ENCODE measurements around the gene PLD5. TPM values are rescaled to one million over a fixed set of nuclear protein-coding genes. Genes with fewer than 3 reads are reported as not detected.

PLD5 gene
- polyA plus RNA-seq, 1 experiment, result not detected

DNA sequence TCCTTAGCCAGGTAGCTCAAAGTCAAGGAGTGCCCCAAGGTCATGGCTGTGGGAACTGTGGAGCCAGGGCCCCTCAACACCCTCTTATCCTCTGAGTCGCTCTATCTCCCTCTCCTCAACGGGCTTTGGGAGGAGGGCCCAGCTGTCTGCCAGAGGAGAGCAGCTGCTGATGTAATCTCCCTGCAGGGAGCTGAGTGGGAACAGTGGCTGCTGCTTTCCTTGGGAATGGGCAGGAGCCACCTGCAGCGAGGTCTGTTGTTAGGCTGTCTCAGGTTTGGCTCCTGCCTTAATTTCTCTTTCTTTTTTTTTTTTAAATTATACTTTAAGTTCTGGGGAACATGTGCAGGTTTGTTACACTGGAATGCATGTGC is 466.8 kb downstream of the PLD5 start:
- no peak for DNase-seq (ENCODE audit: low read depth, low spot score)
- H3K4me3 ChIP-seq (ENCODE audit: low read depth, low read length), result no peak overlapping the region
- H3K9me3 ChIP-seq (ENCODE audit: control insufficient read depth, insufficient read depth, low read length), result peaks cover 48% of the 10 kb centered on the region
- H3K27me3 ChIP-seq (ENCODE audit: control insufficient read depth, insufficient read depth, low read length), result no peaks in the 10 kb centered on the region
- CTCF ChIA-PET, result no interaction called here
- POLR2A ChIA-PET, result no interaction called here
- H3K27ac ChIP-seq (ENCODE audit: low read depth, low read length), result no peak overlapping the region
- TF ChIP-seq, protein P1, sequence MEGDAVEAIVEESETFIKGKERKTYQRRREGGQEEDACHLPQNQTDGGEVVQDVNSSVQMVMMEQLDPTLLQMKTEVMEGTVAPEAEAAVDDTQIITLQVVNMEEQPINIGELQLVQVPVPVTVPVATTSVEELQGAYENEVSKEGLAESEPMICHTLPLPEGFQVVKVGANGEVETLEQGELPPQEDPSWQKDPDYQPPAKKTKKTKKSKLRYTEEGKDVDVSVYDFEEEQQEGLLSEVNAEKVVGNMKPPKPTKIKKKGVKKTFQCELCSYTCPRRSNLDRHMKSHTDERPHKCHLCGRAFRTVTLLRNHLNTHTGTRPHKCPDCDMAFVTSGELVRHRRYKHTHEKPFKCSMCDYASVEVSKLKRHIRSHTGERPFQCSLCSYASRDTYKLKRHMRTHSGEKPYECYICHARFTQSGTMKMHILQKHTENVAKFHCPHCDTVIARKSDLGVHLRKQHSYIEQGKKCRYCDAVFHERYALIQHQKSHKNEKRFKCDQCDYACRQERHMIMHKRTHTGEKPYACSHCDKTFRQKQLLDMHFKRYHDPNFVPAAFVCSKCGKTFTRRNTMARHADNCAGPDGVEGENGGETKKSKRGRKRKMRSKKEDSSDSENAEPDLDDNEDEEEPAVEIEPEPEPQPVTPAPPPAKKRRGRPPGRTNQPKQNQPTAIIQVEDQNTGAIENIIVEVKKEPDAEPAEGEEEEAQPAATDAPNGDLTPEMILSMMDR (IDR thresholded peaks at IDR 0.05; ENCODE audit: low read depth, low read length), result no peak

DNA sequence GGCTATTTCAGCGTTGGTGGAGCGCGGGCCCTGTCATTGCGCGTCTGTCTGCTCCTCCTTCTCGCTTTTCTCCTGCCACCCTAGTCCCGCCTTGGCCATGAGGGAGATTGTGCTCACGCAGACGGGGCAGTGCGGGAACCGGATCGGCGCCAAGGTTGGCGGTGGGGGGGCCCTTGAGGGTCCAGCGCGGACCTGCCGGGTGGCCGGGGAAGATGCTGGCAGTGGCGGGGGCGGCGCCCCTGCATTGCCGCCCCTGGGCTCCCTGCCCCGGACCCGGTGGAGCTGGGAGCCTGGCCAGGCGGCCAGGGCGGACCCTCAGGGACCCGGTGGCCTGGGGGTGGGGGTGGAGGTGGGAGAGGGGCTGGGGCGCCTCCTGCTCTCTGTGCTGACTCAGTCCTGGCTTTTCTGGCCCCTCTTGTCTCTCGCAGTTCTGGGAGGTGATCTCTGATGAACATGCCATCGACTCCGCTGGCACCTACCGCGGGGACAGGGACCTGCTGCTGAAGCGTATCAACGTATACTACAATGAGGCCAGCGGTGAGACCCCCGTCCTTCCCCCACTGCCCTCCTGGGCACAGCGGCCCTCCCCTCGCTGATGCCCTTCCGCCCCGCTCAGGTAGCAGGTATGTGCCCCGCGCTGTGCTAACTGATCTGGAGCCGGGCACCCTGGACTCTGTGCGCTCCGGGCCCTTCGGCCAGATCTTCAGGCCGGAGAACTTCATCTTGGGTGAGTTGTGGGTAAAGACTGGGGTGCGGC is 467.3 kb downstream of the PLD5 start:
- POLR2A ChIA-PET, result no interaction called here
- H3K27me3 ChIP-seq (ENCODE audit: control insufficient read depth, insufficient read depth, low read length), result no peaks in the 10 kb centered on the region
- H3K27ac ChIP-seq (ENCODE audit: low read depth, low read length), result no peak overlapping the region
- TF ChIP-seq, protein P1 (IDR thresholded peaks at IDR 0.05; ENCODE audit: low read depth, low read length), result no peak
- H3K9me3 ChIP-seq (ENCODE audit: control insufficient read depth, insufficient read depth, low read length), result peaks cover 44% of the 10 kb centered on the region
- DNase-seq (ENCODE audit: low read depth, low spot score), result no peak
- H3K4me3 ChIP-seq (ENCODE audit: low read depth, low read length), result no peak overlapping the region
- CTCF ChIA-PET, result no interaction called here

DNA sequence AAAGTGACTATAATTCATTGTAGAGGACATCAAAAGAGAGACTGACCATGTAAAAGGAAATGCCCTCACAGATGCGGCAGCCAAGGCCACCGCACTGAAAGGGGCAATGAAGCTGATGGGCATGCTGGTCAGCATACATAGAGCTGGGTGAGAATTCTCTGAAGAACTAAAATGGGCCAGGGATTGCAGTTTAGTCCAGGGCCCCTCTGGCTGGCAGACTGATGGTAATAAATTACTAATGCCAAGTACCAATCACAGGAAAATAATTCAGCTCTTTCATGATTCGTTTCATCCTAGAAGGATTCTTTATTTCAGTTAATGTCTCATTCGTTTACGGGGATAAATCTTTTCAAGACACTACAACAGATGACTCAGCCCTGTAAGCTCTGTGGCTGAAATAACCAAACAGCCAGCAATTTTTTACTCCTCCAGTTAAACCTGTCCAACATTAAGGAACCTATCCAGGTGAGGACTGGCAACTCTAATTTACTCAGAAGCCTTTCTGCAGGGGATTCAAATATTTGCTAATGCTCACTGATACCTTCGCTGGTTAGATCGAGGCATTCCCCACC is 468.7 kb downstream of the PLD5 start:
- DNase-seq (ENCODE audit: low read depth, low spot score), result no peak
- peaks cover 32% of the 10 kb centered on the region for H3K9me3 ChIP-seq (ENCODE audit: control insufficient read depth, insufficient read depth, low read length)
- no peak overlapping the region for H3K4me3 ChIP-seq (ENCODE audit: low read depth, low read length)
- no peak overlapping the region for H3K27ac ChIP-seq (ENCODE audit: low read depth, low read length)
- ChIA-PET POLR2A (no interaction called here), CTCF (no interaction called here)
- TF ChIP-seq, protein P1 (IDR thresholded peaks at IDR 0.05; ENCODE audit: low read depth, low read length), result no peak
- no peaks in the 10 kb centered on the region for H3K27me3 ChIP-seq (ENCODE audit: control insufficient read depth, insufficient read depth, low read length)

DNA sequence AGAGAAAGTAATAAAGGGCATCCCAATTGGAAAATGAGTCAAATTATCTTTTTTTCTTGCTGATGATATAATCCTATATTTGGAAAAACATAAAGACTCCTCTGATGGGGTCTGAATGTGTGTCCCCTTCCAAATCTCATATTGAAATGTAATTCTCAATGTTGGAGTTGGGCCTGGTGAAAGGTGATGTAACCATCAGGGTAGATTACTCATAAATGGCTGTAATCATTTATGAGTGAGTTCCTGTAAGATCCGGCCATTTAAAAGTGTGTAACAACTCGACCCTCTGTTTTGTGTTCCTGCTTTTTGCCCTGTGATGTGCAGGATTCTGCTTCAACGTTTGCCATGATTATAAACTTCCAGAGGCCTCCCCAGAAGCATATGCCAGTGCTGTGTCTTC is 481.3 kb downstream of the PLD5 start:
- CTCF ChIA-PET, result no interaction called here
- POLR2A ChIA-PET, result no interaction called here
- H3K27me3 ChIP-seq (ENCODE audit: control insufficient read depth, insufficient read depth, low read length), result no peaks in the 10 kb centered on the region
- no peak overlapping the region for H3K4me3 ChIP-seq (ENCODE audit: low read depth, low read length)
- H3K27ac ChIP-seq (ENCODE audit: low read depth, low read length), result no peak overlapping the region
- TF ChIP-seq, protein P1 (IDR thresholded peaks at IDR 0.05; ENCODE audit: low read depth, low read length), result no peak
- no peak for DNase-seq (ENCODE audit: low read depth, low spot score)
- no peaks in the 10 kb centered on the region; the same call in 1 of the 2 replicates for H3K9me3 ChIP-seq (ENCODE audit: control insufficient read depth, insufficient read depth, low read length)

DNA sequence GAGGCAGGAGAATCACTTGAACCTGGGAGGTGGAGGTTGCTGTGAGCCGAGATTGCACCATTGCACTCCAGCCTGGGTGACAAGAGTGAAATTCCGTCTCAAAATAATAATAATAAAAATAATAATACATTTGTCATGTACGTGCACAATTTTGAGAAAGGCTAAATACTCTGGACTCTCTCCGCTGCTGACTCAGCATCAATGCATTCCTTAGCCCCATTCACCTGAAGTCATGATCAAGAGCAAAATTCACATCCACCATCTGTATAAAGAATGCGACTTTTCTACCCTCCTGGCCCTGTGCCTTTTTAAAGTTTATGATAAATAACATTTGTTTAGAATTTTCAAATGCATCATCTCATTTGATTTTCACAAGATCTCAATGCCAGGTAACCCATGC is 490.1 kb downstream of the PLD5 start:
- Histone ChIP-seq H3K27me3 (ENCODE audit: control insufficient read depth, insufficient read depth, low read length) (no peaks in the 10 kb centered on the region), H3K4me3 (ENCODE audit: low read depth, low read length) (no peak overlapping the region), H3K27ac (ENCODE audit: low read depth, low read length) (no peak overlapping the region), H3K9me3 (ENCODE audit: control insufficient read depth, insufficient read depth, low read length) (peaks cover 12% of the 10 kb centered on the region)
- DNase-seq (ENCODE audit: low read depth, low spot score), result no peak
- TF ChIP-seq, protein P1 (IDR thresholded peaks at IDR 0.05; ENCODE audit: low read depth, low read length), result no peak
- ChIA-PET POLR2A (no interaction called here), CTCF (no interaction called here)

All from AG04450 (cell line).